ENCODE data around the gene CCNI.

CCNI gene

GRCh38 chr4:77015390-77015789 lies 60.4 kb downstream of the CCNI start:
- H3K27ac ChIP-seq, result no peak overlapping the region
- no peaks in the 10 kb centered on the region for H3K36me3 ChIP-seq
- no peak for TF ChIP-seq CTCF (IDR thresholded peaks at IDR 0.05)
- peaks cover 0 to 19% of the 10 kb centered on the region in 2 experiments for H3K4me1 ChIP-seq (ENCODE audit: control insufficient read depth in 1 of 2, insufficient read depth in 1 of 2, low read depth in 1 of 2, low read length in 1 of 2)
- no peak overlapping the region for H3K4me3 ChIP-seq (ENCODE audit: low read depth in 1 of 2, low read length in 1 of 2)
- H3K27me3 ChIP-seq, result no peaks in the 10 kb centered on the region
- no peaks in the 10 kb centered on the region for H3K9me3 ChIP-seq

DNA sequence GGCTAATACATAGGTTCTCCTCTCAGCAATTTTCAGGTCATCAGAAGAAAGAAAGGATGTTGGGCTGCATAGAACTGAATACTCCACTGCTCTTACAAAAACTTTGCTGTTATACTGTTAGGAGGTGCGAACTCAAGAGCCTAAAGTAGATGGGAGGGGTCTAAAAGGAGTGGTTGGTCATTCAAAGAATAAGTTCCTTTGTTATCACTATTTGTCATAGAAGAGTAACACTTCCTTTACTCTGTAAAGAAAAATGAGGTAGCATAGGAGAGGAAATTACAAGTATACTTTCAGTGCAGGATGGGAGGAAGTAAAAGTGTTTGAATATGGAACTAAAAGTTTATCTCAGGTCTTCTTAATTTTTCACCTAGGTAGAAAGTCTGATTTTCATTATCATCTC lies 61.5 kb downstream of the CCNI start:
- TF ChIP-seq CTCF (IDR thresholded peaks at IDR 0.05), result no peak
- no peak overlapping the region for H3K4me3 ChIP-seq (ENCODE audit: low read depth in 1 of 2, low read length in 1 of 2)
- H3K4me1 ChIP-seq (ENCODE audit: control insufficient read depth in 1 of 2, insufficient read depth in 1 of 2, low read depth in 1 of 2, low read length in 1 of 2), result peaks cover 0 to 19% of the 10 kb centered on the region in 2 experiments
- no peaks in the 10 kb centered on the region for H3K36me3 ChIP-seq
- H3K27me3 ChIP-seq, result no peaks in the 10 kb centered on the region
- no peaks in the 10 kb centered on the region for H3K9me3 ChIP-seq
- H3K27ac ChIP-seq, result no peak overlapping the region

GRCh38 chr4:77012726-77013125 lies 63.1 kb downstream of the CCNI start:
- peaks cover 0 to 19% of the 10 kb centered on the region in 2 experiments for H3K4me1 ChIP-seq (ENCODE audit: control insufficient read depth in 1 of 2, insufficient read depth in 1 of 2, low read depth in 1 of 2, low read length in 1 of 2)
- no peak overlapping the region for H3K4me3 ChIP-seq (ENCODE audit: low read depth in 1 of 2, low read length in 1 of 2)
- no peaks in the 10 kb centered on the region for H3K27me3 ChIP-seq
- H3K9me3 ChIP-seq, result no peaks in the 10 kb centered on the region
- H3K27ac ChIP-seq, result no peak overlapping the region
- no peaks in the 10 kb centered on the region for H3K36me3 ChIP-seq
- no peak for TF ChIP-seq CTCF (IDR thresholded peaks at IDR 0.05)

DNA sequence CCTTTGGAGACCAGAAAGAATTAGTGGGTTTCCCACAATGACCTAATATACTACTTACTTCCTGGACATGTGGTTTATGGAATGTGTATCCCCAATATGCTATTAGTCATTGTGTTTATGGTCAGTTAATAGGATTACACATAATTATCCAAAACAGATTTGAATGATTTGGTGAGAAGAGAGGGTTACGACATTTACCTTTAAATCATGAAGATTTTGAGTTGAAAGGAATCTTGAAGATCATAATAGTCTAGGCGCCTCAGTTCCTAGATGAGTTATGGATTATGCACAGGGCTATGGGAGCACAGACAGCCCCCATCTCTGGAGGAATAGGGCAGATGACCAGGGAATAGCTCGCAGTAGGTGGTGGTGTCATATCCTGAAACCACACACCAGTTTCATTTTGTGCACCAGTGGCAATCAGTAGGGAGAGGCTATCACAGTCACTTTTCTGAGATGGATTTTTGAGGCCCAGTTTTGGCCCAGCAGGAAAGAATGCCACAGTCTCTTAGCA lies 64.9 kb downstream of the CCNI start:
- no peak for TF ChIP-seq CTCF (IDR thresholded peaks at IDR 0.05)
- peaks cover 0 to 19% of the 10 kb centered on the region in 2 experiments for H3K4me1 ChIP-seq (ENCODE audit: control insufficient read depth in 1 of 2, insufficient read depth in 1 of 2, low read depth in 1 of 2, low read length in 1 of 2)
- H3K27me3 ChIP-seq, result no peaks in the 10 kb centered on the region
- no peaks in the 10 kb centered on the region for H3K9me3 ChIP-seq
- no peak overlapping the region for H3K4me3 ChIP-seq (ENCODE audit: low read depth in 1 of 2, low read length in 1 of 2)
- H3K27ac ChIP-seq, result no peak overlapping the region
- H3K36me3 ChIP-seq, result no peaks in the 10 kb centered on the region

DNA sequence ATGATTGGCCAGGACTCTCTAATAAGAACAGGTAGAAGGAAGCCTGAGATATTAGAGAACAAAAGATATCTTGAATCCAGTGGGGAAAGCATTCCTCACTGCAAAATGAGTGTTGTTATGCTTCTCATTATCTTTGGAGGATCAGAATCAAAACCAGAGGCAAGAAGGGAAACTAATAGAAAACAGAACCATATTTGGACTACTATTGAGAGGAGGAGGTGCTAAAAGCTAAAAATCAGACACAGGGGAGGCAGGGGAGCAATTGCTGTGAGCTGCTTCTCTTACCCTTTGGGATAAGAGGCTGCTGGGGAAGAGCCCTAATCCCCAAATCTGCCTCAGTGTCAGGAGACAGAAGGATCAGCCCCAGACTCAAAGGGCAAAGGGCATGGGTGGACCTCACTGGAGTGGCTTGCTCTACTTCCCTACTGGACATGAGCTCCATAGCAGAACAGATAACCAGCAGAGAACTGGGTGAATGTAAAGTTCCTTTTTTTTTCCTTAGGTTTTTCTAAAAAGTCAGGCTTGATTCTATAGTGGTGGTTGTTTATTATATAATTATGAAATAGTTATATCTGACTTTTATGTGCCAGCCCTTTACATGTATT lies 66.2 kb downstream of the CCNI start:
- Histone ChIP-seq H3K36me3 (no peaks in the 10 kb centered on the region), H3K4me3 (ENCODE audit: low read depth in 1 of 2, low read length in 1 of 2) (no peak overlapping the region), H3K27me3 (no peaks in the 10 kb centered on the region), H3K9me3 (no peaks in the 10 kb centered on the region), H3K27ac (no peak overlapping the region), H3K4me1 (ENCODE audit: control insufficient read depth in 1 of 2, insufficient read depth in 1 of 2, low read depth in 1 of 2, low read length in 1 of 2) (peaks cover 0 to 8% of the 10 kb centered on the region in 2 experiments)
- TF ChIP-seq CTCF (IDR thresholded peaks at IDR 0.05), result no peak

Data from neutrophil (primary cell).